Testis (tissue), 2 donors: ENCODE data around the gene TIPRL.

Experiments
- CTCF ChIP-seq, 3 experiments: fragments of 450-650 bp in 2 of 3; fragments of 200-600 bp in 1 of 3; sonication (generic) in 1 of 3; IDR thresholded peaks; one replicate each; pipeline ENCODE4 v1.5.1; 2016 to 2019; ENCODE audit warnings: antibody characterized with exemption in 3 of 3, mild to moderate bottlenecking in 2 of 3, moderate library complexity in 1 of 3
- POLR2A ChIP-seq: fragments of 450-650 bp; IDR thresholded peaks from one replicate; pipeline ENCODE4 v1.6.1; 2017; ENCODE audit warnings: antibody characterized with exemption, mild to moderate bottlenecking, moderate library complexity

- no peak for TF ChIP-seq POLR2A
- no peak for TF ChIP-seq CTCF (IDR thresholded peaks at IDR 0.05)
Measured at GRCh38 chr1:168139070-168139469, 39.7 kb upstream of the TIPRL start.
